Erythroblast (primary cell): Measurements from ENCODE around the gene R3HDM2.

Experiments used
- DNase-seq, 2 experiments: peaks; one replicate each; lab custom pipeline; 2025; lab: John Stamatoyannopoulos, UW
- GATA1 ChIP-seq: IDR thresholded peaks from 2 replicates; pipeline ENCODE4 v1.6.1; 2011; ENCODE audit warnings: low read depth, mild to moderate bottlenecking, control low read depth, low read length, moderate library complexity
- POLR2A ChIP-seq: IDR thresholded peaks from 2 replicates; pipeline ENCODE4 v1.6.1; 2011; ENCODE audit warnings: mild to moderate bottlenecking, low read length

R3HDM2 gene

DNA sequence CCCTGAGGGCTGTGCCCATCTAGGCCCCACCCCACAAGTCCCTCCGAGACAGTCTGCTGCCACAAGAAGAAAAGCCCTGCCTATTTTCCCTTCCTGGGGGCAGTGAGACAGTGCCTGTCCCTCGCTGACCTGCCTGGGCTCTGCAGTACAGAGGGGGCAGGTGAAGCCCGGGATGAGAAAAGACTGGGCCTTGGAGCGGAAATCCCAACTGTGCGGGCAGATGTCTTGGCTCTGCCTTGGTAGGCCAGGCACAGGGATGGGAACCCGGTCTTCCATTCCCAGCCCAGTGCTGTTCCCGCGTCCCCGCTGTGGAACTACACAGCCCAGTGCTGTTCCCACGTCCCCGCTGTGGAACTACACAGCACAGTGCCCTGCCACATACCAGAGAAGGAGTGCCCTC, 227.1 kb downstream of the R3HDM2 start:
- no peak for TF ChIP-seq POLR2A
- no peak for TF ChIP-seq GATA1
- no peak for DNase-seq
